AG09319 (cell line): Measurements from ENCODE around the gene PMS1.

Experiments used
- DNase-seq: peaks from one replicate; pipeline ENCODE4 v3.0.0-alpha.2; 2010; ENCODE audit warnings: low read depth; ENCODE audit errors: extremely low read depth
- TF ChIP-seq, protein P1 (sequence below): IDR thresholded peaks from 2 replicates; pipeline ENCODE4 v1.5.1; 2011; ENCODE audit warnings: low read depth, mild to moderate bottlenecking, inconsistent platforms, low read length, moderate library complexity

PMS1 gene

DNA sequence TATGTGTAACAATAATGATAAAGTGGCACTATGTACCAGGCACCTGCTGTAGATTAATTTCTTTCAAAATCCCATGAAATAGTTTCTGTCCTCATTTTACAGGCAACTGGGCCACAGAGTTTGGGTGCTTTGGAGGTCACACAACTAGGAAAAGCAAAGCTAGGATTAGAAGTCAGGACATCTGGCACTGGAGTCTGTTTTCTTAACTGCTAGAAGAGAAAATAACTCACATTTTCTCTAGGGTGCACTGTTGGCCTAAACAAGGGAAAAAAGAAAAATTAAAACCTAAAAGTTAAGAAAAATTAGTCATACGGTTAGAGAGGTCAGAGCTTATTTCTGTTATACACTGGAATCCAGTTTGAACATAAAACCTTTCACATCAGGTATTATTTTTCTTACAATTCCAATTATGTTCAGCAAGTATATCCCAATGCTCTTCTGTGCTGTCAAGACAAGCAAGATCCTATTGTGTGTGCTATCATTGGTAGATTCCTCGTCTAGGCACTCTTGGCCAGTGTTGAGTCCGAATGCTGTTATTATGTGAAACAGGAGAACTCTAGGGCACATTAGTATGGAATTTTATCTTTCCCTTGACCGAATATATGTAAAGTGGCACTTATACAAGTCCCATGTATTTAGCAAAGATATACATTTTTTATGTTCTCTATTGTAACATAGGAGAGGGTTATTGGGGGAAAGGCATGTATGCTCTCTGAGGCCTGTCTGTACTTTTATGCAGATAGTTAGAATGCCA is 20.2 kb upstream of the PMS1 start:
- TF ChIP-seq, protein P1, sequence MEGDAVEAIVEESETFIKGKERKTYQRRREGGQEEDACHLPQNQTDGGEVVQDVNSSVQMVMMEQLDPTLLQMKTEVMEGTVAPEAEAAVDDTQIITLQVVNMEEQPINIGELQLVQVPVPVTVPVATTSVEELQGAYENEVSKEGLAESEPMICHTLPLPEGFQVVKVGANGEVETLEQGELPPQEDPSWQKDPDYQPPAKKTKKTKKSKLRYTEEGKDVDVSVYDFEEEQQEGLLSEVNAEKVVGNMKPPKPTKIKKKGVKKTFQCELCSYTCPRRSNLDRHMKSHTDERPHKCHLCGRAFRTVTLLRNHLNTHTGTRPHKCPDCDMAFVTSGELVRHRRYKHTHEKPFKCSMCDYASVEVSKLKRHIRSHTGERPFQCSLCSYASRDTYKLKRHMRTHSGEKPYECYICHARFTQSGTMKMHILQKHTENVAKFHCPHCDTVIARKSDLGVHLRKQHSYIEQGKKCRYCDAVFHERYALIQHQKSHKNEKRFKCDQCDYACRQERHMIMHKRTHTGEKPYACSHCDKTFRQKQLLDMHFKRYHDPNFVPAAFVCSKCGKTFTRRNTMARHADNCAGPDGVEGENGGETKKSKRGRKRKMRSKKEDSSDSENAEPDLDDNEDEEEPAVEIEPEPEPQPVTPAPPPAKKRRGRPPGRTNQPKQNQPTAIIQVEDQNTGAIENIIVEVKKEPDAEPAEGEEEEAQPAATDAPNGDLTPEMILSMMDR = no peak; the same call in 1 of the 2 replicates
- no peak for DNase-seq

DNA sequence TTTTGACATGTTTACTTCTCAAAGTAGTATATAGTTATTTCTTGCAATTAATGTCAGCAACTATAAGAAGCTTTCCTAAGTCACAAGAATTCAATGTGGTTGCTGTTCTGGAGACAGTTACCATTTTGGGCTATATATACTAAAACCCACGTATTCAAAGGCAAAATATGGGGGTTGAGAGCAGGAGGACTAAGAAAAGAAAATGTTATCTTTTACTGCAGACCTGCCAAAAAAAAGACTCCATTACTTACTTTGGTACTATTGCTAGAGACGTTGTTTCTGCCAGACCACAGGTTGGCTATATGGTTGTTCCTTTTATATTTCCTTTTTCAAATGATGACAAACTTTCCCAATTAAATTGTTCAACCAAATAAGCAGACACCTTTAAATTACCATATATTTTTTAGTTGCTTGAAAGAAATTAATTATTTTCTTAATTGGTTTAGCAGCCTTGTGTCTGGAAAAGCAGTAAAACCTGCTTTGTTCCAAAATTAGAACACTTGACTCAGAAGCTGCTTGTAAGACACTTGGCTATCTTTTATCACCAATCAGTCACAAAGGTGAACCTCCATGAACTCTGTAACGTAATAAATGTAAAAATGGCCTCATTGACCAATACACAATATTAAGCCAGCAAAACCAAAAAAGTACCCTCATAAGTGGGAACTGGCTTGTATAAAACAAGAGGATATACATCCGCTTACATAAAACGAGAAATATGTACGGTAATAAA is 13.5 kb upstream of the PMS1 start:
- no peak for DNase-seq
- TF ChIP-seq, protein P1 = no peak

DNA sequence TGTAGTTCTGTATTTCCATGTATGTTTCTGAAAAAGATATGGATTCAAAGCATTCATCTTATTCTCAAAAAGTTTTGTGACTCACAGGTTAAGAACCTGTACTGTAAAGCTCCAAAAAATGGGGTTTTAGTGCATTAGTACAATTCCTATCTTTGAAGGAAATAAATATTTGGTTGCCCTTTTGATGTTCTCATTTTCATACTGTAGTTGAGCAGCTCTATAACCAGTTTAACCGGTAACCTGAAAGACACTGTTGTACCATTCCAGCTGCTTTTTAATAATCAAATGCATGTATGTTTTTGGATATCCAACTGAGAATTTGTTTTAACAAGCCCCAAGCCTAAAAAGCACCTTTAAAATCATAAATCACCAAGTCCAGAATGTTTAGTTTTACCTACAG is 12.0 kb upstream of the PMS1 start:
- TF ChIP-seq, protein P1 = no peak
- DNase-seq = no peak

DNA sequence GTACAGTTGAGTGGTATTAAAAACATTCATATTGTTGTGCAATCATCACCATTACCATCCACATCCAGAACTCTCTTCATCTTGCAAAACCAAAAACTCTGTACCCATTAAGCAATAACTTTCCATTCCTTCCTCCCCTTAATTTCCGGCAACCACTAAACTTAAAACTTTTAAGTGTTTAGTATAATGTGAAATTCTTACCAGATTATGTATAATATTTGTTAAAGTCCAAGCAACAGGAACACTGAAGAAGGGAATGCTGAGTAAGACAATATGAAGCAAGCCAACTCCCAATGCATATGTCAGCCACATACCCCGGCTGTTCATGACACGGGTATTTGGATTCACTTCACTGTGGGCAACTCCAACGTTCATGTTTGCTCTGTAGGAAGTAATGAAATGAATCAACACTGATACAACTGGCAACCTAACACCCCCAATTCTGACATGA is 2.0 kb upstream of the PMS1 start:
- no peak for DNase-seq
- TF ChIP-seq, protein P1 = no peak

DNA sequence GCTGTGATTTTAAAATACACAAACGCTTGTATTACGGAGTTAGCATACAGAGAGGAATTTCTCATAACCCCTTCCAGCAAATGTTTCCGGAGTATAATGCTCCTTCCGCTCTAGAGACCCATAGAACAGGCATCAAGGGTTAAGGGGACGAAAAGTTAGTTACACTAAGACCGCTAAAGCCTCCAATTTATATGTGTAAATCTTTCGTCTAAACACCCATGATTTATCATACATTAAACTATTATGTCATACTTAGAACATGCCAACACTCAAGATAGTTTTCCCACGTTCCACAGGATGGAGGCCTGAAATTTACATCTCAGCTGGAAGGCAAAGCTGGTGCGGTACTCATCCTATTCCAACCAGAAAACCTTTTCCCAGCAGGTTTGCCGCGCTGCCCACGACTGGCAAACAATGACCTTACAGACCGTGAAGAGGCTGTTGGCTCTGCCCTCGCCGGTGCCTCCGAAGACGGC is 761 bp upstream of the PMS1 start:
- DNase-seq = no peak
- TF ChIP-seq, protein P1 = no peak

DNA sequence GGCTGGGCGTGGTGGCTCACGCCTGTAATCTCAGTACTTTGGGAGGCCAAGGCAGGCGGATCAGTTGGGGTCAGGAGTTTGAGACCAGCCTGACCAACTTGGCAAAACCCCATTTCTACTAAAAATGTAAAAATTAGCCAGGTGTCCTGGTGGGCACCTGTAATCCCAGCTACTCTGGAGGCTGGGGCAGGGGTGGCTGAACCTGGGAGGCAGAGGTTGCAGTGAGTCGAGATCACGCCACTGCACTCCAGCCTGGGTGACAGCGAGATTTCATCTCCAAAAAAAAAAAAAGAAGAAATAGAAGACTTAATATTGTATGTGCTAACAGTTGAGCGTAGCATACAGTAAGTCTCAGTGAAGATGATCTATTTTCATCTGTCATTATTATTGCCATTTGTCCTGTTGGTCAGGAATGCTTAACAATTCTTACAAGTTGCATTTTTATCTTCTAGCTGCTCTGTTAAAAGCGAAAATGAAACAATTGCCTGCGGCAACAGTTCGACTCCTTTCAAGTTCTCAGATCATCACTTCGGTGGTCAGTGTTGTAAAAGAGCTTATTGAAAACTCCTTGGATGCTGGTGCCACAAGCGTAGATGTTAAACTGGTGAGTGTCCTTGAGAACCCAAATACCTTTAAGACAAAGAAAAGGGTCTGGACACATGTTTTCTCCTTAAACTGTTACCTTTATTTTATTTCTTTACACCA is 7.2 kb downstream of the PMS1 start:
- DNase-seq = no peak

More for the DNA sequence above, 7.2 kb downstream of the PMS1 start:
- TF ChIP-seq, protein P1 = no peak
